ENCODE measurements around the gene SUZ12.
"Not testable (repeated sequence)": the region's sequence is repeated elsewhere in the genome, so short reads cannot be mapped to it uniquely, and the experiment has no call there.

SUZ12 gene

DNA sequence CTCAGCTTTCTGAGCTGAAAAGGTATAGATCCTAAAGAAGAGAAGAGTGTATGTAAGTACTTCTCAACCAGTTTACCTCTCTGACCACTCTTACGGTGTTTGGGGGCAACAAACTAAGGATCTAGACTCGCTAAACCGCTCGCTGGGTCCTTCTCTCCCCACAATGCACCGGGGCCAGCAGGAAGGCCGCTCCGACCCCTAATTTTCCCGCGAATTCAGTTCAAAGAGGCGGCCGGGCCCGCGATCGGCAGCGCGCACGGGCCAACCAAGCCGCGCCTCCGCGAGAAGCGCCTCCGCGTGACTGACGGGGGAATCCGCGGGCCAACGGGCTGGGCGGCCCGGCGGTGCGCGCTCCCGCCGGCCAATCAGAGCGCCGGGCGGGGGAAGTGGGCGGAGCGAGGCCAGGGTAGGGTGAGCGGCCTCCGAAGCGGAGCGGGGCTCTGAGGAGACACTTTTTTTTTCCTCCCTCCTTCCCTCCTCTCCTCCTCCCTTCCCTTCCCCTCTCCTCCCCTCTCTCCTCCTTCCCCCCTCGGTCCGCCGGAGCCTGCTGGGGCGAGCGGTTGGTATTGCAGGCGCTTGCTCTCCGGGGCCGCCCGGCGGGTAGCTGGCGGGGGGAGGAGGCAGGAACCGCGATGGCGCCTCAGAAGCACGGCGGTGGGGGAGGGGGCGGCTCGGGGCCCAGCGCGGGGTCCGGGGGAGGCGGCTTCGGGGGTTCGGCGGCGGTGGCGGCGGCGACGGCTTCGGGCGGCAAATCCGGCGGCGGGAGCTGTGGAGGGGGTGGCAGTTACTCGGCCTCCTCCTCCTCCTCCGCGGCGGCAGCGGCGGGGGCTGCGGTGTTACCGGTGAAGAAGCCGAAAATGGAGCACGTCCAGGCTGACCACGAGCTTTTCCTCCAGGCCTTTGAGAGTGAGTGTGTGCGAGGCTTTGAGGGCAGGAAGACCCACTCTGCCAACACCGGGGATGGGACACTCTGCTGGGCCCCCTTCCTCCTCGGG is at the start of gene SUZ12:
Gene SUZ12 (plus strand): TSS at position 393 of the 995 bp plus-strand sequence. CDS start 240 bp downstream, at position 633.
- DNase-seq: peak; percentile 73 to 98 (median 80)
- intact Hi-C loops (cut with DNase I): not testable (repeated sequence)

DNA sequence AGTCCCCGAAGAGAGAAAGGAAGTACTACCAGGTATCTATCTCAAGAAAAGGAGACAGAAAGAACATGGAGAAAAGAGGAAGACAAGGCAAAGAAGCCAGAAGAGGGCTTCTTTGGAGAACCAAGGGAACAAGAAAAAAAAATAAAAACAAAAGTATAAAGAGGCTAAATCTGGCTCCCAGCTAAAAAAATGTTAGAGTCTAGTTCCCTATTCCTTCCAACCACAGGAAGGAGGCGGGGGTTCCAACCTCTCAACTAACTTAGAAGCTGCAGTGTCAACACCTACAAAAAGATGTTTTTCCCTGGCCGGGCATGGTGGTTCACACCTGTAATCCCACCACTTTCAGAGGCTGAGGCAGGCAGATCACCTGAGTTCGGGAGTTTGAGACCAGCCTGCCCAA is 48.7 kb upstream of the SUZ12 start:
- intact Hi-C loops (cut with DNase I): no loop called here
- DNase-seq: no peak

DNA sequence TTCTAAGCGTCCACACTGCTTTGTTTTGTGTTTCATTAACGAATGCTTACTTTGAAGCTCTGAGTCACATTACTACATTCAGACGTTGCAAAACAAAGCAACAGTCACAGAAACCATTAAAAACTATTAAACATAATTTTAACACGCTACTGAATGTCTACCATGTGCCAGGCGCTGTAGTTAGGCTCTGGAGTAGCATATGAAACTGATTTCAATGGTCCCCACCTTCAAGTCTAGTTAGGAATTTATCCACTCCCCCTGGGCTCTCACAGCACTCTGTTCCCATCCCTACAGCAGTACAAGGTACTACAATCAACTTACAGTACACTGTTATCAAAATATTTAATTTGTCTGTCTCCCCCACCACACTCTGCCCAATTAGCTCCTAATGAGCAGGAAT is 35.9 kb upstream of the SUZ12 start:
- no peak for DNase-seq
- intact Hi-C loops (cut with DNase I): loop anchor here (2.0 kb wide), 1 partner anchor 42 kb away; the partner anchor contains the start of gene COPRS

DNA sequence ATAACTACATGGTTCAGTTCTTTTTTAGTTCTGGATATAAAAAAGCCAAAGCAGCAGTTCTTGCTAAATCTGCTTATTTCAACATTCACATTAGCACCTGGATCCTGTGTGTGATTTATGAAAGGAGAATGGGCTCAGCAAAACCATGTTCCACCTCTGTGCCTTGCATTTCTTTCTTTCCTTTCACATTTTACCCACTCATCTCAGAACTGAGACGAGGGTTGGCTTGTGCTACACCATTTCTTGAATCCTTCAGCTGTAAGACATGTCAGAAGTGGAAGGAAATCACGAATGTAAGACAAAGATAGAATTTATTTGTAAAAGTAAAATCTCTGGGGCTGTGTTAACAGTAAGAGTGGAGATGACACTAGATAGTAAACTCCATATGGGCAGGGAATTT is 34.1 kb upstream of the SUZ12 start:
- DNase-seq: no peak
- intact Hi-C loops (cut with DNase I): no loop called here

DNA sequence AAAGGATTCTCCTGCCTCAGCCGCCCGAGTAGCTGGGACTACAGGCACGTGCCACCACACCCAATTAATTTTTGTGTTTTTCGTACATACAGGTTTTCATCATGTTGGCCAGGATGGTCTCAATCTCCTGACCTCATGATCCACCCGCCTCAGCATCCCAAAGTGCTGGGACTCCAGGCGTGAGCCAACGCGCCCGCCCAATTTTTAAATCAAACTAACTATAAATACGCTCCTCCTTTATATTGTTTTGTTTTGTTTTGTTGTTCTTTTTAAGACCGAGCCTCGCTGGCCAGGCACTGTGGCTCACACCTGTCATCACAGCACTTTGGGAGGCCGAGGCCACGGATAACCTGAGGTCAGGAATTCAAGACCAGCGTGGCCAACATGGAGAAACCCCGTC is 33.4 kb upstream of the SUZ12 start:
- no peak for DNase-seq

DNA sequence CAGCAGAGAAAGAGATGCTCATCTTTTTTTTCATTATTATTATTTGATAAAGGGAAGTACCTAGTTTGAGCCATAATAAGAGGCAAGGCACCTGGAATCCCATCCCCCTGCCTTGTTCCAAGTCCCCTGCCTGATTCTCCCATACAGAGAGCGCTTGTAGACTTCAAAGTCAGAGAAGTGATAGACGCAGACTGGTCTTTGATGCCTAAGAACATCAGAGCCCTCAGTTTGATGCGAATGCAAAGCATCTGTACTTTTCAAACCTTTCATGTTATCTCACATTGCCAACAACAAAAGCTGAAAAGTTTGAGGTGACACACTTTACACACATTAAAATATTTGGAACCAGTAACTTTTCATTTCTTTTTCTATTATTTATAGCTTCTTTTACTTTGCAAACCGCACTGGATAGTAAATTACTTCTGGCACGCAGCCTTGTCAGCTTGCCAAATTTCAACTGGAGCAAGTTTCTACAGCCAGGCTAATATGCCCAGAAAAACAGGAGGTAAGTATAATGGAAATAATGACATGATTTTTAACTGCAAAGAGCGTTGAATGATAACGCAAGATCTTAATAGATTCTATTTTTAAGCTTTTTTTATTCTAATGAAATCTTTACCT is 29.4 kb upstream of the SUZ12 start:
- DNase-seq: no peak
- intact Hi-C loops (cut with DNase I): no loop called here

More for the DNA sequence above, 33.4 kb upstream of the SUZ12 start:
- intact Hi-C loops (cut with DNase I): no loop called here

DNA sequence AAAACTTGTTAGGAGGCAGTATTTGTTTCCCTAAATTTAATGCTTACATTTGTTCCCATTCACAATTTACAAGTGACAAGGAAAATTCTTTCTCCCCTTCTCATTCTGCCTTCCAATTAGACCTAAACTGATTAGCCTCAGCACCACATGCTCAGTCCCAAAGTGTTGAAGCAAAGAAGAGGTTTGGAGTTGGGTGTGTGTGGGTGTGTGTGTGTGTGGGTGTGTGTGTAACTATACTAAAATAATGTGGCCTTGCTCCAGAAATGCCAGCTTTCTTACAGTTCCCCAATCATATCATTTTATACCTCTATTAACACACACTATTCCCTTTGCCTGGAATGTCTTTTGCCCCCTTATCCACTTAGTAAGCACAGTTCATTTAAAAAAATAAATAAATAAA is 28.4 kb upstream of the SUZ12 start:
- no peak for DNase-seq
- intact Hi-C loops (cut with DNase I): no loop called here

DNA sequence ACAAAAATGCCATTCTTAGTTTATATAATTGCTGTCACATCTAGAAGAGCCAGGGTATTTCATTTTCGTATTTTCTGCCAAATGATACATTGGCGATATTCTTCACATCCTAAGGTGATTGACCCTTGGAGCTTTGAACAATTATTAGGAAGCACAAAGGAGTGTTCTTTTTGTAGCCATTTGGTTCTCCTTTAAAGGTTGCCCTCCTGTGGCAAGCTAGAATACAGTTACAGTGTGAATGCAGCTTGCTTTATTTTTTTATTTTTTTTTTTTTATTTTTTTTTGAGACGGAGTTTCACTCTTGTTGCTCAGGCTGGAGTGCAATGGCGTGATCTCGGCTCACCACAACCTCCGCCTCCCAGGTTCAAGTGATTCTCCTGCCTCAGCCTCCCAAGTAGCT is 24.1 kb upstream of the SUZ12 start:
- intact Hi-C loops (cut with DNase I); DNase-seq: not testable (repeated sequence)

DNA sequence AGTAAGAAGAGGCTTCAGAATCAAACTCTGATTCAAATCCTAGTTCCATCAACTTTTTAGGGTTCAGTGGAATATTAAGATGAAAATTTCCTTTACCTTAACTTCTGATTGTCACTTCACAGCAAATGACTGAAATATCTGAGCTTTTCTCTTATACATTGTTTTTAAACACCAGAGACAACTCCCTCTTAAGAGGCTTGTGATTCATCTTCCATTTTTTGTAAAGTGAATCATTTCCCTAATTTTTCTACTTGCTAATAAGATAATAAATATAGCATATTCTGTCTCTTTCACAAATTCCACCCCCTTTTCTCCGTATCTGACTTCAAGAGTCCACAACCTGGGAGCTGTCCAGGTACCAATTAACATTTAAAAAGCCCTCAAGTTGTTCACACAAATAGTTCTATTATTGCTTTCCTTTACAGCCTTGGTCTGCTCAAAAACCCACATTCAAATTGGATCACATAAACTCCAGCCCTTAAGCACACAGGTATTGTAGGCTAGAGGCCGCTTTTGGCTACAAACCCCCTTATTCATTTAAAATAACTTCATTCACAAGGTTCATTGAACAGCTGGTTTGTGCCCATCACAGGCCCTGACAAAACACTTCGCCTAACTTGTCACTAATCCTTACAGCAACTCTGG is 21.2 kb upstream of the SUZ12 start:
- intact Hi-C loops (cut with DNase I): no loop called here
- DNase-seq: no peak

DNA sequence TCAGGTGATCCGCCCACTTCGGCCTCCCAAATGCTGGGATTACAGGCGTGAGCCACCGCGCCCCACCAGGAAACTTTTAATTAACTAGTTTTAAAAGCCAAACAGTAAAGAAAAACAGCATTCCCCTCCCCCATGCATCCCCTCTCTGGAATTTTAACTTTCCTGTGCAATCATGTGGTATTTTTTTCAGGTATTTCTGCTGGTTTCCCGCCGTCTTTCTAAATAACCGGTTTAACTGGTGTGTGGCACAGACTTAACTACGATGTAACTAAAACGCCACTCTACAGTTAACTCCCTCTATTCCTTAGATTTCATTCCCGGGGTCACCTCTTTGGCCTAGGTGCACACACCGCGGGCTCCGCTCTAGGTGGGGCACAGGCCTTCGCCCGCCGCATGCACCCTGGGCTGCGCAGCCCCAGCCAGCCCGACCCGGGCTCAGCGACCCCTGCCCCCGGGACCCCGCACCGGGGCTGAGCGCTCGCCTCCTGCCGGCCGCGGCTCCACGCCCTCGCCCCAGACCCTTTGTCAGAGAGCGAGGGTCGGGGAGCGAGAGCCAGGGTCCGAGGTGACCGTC is 20.2 kb upstream of the SUZ12 start:
- intact Hi-C loops (cut with DNase I): no loop called here
- DNase-seq: no peak

DNA sequence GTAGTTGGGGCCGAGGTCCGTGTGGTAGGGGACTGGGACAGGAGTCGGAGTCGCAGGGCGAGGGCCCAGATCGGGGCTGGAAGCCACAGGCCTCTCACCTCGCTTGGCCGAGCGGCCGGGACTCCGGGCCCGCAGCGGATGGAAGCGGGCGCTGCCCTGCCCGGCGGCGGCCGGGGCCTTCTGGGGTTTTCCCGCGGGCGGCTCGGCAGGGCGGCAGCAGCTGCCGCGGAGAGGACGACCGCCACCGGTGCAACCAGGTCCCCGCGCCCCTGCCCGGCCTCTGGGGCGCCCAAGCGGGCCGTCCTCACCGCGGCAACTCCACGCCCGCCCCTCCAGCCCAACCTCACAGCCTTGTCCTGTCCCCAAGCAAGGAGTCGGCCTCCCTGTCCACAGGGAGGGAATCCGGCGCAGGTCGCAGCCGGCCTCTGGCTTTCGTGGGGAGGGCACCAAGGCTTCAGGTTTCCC is 19.7 kb upstream of the SUZ12 start:
- DNase-seq: no peak
- intact Hi-C loops (cut with DNase I): no loop called here

DNA sequence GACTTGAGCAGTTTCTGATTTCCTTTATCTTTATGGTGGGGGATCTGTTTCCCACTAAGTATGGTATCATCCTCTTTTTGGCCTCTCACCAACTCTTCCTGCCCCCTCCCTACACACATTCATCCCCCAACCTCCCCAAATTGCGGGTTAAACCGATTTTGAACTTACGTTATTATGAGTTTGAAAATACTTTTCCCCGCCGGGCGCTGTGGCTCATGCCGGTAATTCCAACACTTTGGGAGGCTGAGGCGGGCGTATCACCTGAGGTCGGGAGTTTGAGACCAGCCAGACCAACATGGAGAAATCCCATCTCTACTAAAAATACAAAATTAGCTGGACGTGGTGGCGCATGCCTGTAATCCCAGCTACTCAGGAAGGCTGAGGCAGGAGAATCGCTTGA is 19.1 kb upstream of the SUZ12 start:
- DNase-seq; intact Hi-C loops (cut with DNase I): not testable (repeated sequence)

DNA sequence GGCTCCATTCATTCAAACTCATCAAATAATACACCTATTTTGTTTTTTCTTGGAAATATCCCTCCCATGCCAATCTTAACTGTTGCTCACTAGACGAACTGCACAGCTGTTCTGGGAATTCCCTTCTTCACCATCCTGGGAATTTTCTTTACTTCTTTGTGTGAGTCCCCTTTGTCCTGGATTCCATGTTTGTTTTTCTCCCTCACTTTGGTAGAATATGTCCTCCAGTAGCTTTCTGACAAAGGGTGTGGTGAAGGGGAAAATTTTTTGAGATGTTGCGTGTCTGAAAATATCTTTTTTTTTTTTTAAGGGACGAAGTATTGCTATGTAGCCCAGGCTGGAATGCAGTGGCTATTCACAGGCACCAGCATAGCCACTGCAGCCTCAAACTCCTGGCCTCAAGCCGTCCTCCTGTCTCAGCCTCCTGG is 18.1 kb upstream of the SUZ12 start:
- intact Hi-C loops (cut with DNase I): no loop called here
- no peak for DNase-seq

DNA sequence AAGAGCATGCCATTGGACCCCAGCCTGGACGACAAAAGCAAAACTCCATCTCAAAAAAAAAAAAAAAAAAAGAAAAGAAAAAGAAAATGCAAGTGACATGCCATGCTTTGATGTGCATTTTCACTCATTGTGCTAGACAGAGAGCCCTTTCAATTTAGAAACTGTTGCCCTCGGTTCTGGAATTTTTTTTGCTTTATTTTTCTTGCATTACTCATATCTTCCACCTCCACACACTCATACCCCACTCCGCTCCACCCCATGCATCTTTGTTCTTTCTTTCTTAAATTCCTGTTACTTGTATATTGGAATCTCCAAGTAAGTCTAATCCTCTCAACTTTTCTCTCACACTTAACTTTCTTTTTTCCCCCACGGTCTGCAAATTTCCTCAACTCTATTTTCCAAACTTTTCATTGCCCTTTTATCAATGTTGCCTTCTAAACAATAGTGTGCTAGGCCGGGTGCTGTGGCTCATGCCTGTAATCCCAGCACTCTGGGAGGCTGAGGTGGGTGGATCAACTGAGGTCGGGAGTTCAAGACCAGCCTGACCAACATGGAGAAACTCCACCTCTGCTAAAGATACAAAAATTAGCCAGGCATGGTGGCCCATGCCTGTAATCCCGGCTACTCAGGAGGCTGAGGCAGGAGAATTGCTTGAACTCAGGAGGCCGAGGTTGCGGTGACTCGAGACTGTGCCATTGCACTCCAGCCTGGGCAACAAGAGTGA is 16.8 kb upstream of the SUZ12 start:
- intact Hi-C loops (cut with DNase I): no loop called here
- DNase-seq: no peak

DNA sequence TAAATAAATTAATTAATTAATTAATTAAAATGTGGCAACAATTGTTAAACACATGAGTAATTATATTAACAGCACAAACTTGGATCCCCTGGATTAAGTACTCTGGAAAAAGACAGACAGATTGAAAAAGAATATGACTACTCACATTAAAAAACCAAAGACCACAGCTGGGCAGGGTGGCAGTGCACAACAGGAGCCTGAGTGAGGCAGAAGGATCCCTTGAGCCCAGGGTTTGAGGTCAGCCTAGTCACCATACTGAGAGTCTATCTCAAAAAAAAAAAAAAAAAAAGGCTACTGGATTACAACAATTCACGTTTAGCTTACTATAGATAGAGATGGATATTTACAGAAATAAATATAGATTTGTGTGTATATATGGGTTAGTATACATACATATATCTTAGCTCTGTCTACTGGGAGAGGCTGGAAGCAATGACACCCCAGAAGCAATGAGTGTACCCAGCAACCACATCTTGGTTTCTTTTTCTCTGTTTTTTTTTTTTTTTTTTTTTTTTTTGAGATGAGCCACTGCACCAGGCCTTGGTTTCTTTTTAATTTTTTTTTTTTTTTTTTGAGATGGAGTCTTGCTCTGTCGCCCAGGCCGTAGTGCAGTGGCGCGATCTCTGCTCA is 10.6 kb upstream of the SUZ12 start:
- DNase-seq: no peak
- intact Hi-C loops (cut with DNase I): no loop called here

DNA sequence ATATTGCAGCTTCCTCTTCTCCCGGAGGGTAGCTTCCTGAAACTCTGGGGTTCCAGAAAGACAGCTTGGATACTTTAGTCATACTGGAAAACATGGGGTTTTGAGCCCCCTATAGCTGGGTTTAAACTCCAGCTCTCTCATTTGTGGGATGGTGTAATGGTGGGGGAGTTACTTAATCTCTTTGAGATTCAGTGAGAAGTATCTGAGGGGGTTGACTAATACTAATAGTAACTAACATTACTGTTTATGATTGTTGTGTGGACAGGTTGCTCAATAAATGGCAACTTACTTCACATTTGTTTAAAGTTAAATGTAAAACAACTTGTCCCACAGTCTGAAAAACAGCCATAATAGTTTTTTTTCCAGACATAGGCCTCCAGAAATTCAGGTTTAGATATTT is 5.1 kb upstream of the SUZ12 start:
- DNase-seq: no peak
- intact Hi-C loops (cut with DNase I): no loop called here

DNA sequence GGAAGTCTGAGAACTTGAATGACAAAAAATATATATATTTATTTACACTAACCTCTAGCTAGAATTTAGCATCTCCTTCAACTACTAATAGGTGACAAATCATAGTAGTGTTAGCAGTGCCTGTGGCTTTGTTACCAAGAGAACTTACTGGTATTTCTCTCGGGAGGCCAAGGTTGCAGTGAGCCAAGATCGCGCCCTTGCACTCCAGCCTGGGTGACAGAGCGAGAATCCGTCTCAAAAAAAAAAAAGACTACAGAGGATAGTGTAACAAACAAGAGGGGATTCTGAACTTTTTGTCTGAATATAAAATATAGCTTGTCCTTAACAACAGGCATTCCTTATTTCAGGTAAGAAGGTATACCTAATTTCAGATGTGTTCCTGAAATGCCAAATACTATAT is 1.3 kb upstream of the SUZ12 start:
- no peak for DNase-seq

DNA sequence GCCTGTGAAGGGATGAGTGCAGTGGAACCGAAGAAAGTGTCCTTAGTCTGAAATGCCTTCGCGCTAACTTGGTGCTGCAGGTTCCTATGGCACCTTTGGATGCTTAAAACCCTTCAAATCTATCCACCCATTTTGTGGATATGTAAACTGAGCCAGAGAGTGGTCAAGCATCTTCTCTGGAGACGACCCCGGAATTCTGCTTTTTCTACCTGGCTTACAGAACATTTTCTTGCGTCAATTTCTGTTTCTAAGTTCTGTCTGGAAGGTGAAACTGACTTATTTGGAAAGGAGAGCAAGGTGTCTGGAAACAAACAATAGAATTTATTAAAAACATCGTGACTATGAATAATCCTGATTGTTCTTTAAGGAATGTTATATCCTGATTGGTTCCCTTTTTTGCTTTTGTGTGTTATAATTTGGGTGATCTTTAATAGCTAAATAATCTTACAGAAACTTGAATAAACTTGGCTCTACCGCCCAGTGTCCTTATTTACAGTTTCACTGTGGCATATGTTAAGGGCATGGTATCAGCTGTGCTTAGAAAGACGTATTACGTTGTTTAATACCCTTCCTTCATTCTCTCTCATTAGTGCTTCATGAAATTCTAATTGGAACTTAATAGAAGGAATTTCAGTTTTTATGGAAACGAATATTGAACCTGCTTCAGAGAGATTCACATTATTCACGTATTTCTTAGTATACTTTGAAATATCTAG is 1.3 kb downstream of the SUZ12 start:
- DNase-seq; intact Hi-C loops (cut with DNase I): not testable (repeated sequence)

More for the DNA sequence above, 1.3 kb upstream of the SUZ12 start:
- intact Hi-C loops (cut with DNase I): no loop called here

DNA sequence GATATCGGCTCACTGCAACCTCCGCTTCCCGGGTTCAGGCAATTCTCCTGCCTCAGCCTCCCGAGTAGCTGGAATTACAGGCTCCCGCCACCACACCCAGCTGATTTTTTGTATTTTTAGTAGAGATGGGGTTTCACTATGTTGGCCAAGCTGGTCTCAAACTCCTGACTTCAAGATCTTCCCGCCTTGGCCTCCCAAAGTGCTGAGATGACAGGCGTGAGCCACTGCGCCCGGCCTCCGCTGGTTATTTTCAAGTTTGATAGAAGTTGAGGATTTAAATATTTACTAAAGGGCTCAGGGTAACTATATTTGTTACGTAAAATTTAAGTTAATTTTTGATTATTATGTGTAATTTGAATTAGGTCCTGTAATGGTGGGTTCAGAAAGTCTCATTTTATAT is 5.1 kb downstream of the SUZ12 start:
- intact Hi-C loops (cut with DNase I): not testable (repeated sequence)

More for the DNA sequence above, 5.1 kb downstream of the SUZ12 start:
- DNase-seq: peak in 1 of 10 donors; percentile 27

All from posterior cingulate gyrus (tissue), 11 donors.